SKM-1 (cell line): ENCODE results near the gene BAZ1B.
"Not testable (repeated sequence)": the region's sequence is repeated elsewhere in the genome, so short reads cannot be mapped to it uniquely, and the experiment has no call there.

Experiments
- DNase-seq: peaks from one replicate; lab custom pipeline; 2025; ENCODE audit not compliant: unreplicated experiment; lab: John Stamatoyannopoulos, UW

Gene BAZ1B

GRCh38 chr7:73507556-73507955 lies 14.5 kb downstream of the BAZ1B start:
- DNase-seq: no peak

GRCh38 chr7:73504920-73505319 lies 17.2 kb downstream of the BAZ1B start:
- DNase-seq: no peak

- DNase-seq: no peak
Measured at GRCh38 chr7:73504017-73504416, 18.1 kb downstream of the BAZ1B start.

GRCh38 chr7:73503229-73503628 lies 18.9 kb downstream of the BAZ1B start:
- no peak for DNase-seq

- DNase-seq: no peak
Measured at GRCh38 chr7:73496626-73497025, 25.5 kb downstream of the BAZ1B start.

- DNase-seq: not testable (repeated sequence)
Measured at GRCh38 chr7:73495507-73495906, 26.6 kb downstream of the BAZ1B start.

- no peak for DNase-seq
Measured at GRCh38 chr7:73489976-73490375, 32.1 kb downstream of the BAZ1B start.

GRCh38 chr7:73487486-73487885 lies 34.6 kb downstream of the BAZ1B start:
- DNase-seq: no peak

GRCh38 chr7:73483171-73483570 lies 38.9 kb downstream of the BAZ1B start:
- DNase-seq: no peak

GRCh38 chr7:73482746-73483145 lies 39.3 kb downstream of the BAZ1B start:
- DNase-seq: no peak

GRCh38 chr7:73481521-73481920 lies 40.6 kb downstream of the BAZ1B start:
- not testable (repeated sequence) for DNase-seq

GRCh38 chr7:73478549-73478948 lies 43.5 kb downstream of the BAZ1B start:
- no peak for DNase-seq

GRCh38 chr7:73477376-73477775 lies 44.7 kb downstream of the BAZ1B start:
- DNase-seq: no peak

- DNase-seq: no peak
Measured at GRCh38 chr7:73470208-73470607, 51.9 kb downstream of the BAZ1B start.

GRCh38 chr7:73467046-73467445 lies 55.0 kb downstream of the BAZ1B start:
- DNase-seq: not testable (repeated sequence)

- no peak for DNase-seq
Measured at GRCh38 chr7:73466112-73466511, 56.0 kb downstream of the BAZ1B start.

GRCh38 chr7:73463966-73464365 lies 58.1 kb downstream of the BAZ1B start:
- DNase-seq: no peak

- DNase-seq: no peak
Measured at GRCh38 chr7:73463260-73463659, 58.8 kb downstream of the BAZ1B start.

- DNase-seq: no peak
Measured at GRCh38 chr7:73461782-73462285, 60.3 kb downstream of the BAZ1B start.

GRCh38 chr7:73454424-73454823 lies 67.7 kb downstream of the BAZ1B start:
- DNase-seq: no peak

GRCh38 chr7:73452999-73453635 lies 69.0 kb downstream of the BAZ1B start:
- no peak for DNase-seq

GRCh38 chr7:73451780-73452398 lies 70.2 kb downstream of the BAZ1B start:
- peak; percentile 55 for DNase-seq

- DNase-seq: no peak
Measured at GRCh38 chr7:73449422-73449821, 72.7 kb downstream of the BAZ1B start.
